C1 segment of cervical spinal cord (tissue), 14 donors: ENCODE measurements around the gene KIRREL3.
A peak's percentile ranks its signal among the peaks of the same experiment; 100 is the strongest.

ENCODE experiments used
- DNase-seq, 14 donors: peaks; one replicate each; lab custom pipeline; 2025; lab: John Stamatoyannopoulos, UW

KIRREL3 gene

GRCh38 chr11:127000291-127000968 lies at the start of gene KIRREL3:
TSS of gene KIRREL3 (minus strand) at chr11:127000770.
- peak in 9 of 14 donors; percentile 42 to 69 (median 62) for DNase-seq

GRCh38 chr11:127050186-127050585 lies 49.6 kb upstream of the KIRREL3 start:
- DNase-seq, result no peak

GRCh38 chr11:127049486-127049885 lies 48.9 kb upstream of the KIRREL3 start:
- DNase-seq, result no peak

- no peak for DNase-seq
Observed at GRCh38 chr11:127044535-127044934, 44.0 kb upstream of the KIRREL3 start.

- no peak for DNase-seq
Observed at GRCh38 chr11:127042445-127042844, 41.9 kb upstream of the KIRREL3 start.

- DNase-seq, result no peak
Observed at GRCh38 chr11:127039591-127039990, 39.0 kb upstream of the KIRREL3 start.

- no peak for DNase-seq
Observed at GRCh38 chr11:127037596-127037995, 37.0 kb upstream of the KIRREL3 start.

GRCh38 chr11:127037001-127037400 lies 36.4 kb upstream of the KIRREL3 start:
- no peak for DNase-seq

GRCh38 chr11:127035824-127036223 lies 35.3 kb upstream of the KIRREL3 start:
- no peak for DNase-seq

- DNase-seq, result no peak
Observed at GRCh38 chr11:127034973-127035372, 34.4 kb upstream of the KIRREL3 start.

- no peak for DNase-seq
Observed at GRCh38 chr11:127028648-127029047, 28.1 kb upstream of the KIRREL3 start.

- DNase-seq, result no peak
Observed at GRCh38 chr11:127027789-127028188, 27.2 kb upstream of the KIRREL3 start.

GRCh38 chr11:127027000-127027399 lies 26.4 kb upstream of the KIRREL3 start:
- DNase-seq, result no peak

- DNase-seq, result no peak
Observed at GRCh38 chr11:127023991-127024390, 23.4 kb upstream of the KIRREL3 start.

GRCh38 chr11:127018683-127019279 lies 18.2 kb upstream of the KIRREL3 start:
- no peak for DNase-seq

GRCh38 chr11:127017482-127017881 lies 16.9 kb upstream of the KIRREL3 start:
- DNase-seq, result no peak

- no peak for DNase-seq
Observed at GRCh38 chr11:127013550-127013949, 13.0 kb upstream of the KIRREL3 start.

GRCh38 chr11:127006311-127006710 lies 5.7 kb upstream of the KIRREL3 start:
- no peak for DNase-seq

GRCh38 chr11:127003260-127003981 lies 2.9 kb upstream of the KIRREL3 start:
- peak in 4 of 14 donors; percentile 25 to 60 (median 51) for DNase-seq

GRCh38 chr11:127002669-127003259 lies 2.2 kb upstream of the KIRREL3 start:
- DNase-seq, result peak in 1 of 14 donors; percentile 52

GRCh38 chr11:127000981-127001380 lies 411 bp upstream of the KIRREL3 start:
- DNase-seq, result peak in 2 of 14 donors; percentile 48 to 64

GRCh38 chr11:126999366-126999765 lies 1.2 kb downstream of the KIRREL3 start:
- DNase-seq, result peak in 1 of 14 donors; percentile 71
